Cardiac fibroblast (primary cell): ENCODE data around the gene SLC5A1.
"Not testable (repeated sequence)": the region's sequence is repeated elsewhere in the genome, so short reads cannot be mapped to it uniquely, and the experiment has no call there.

Source experiments
- DNase-seq, 2 donors: peaks; one replicate each; pipeline versions ENCODE4 v3.0.0 to v3.0.0-alpha.2; 2010; ENCODE audit warnings: low read depth in 2 of 2
- H3K4me3 ChIP-seq, 2 donors: replicated peaks in 1 of 2; 1 replicate in 1 of 2; 2 replicates in 1 of 2; pipeline ENCODE4 v1.5.1; 2011; ENCODE audit warnings: low read depth in 2 of 2, low read length in 2 of 2, mild to moderate bottlenecking in 2 of 2, moderate library complexity in 1 of 2
- TF ChIP-seq, protein P1 (sequence below): IDR thresholded peaks from one replicate; pipeline ENCODE4 v1.5.1; 2011; ENCODE audit warnings: low read depth, mild to moderate bottlenecking, low read length, inconsistent platforms

Gene SLC5A1

DNA sequence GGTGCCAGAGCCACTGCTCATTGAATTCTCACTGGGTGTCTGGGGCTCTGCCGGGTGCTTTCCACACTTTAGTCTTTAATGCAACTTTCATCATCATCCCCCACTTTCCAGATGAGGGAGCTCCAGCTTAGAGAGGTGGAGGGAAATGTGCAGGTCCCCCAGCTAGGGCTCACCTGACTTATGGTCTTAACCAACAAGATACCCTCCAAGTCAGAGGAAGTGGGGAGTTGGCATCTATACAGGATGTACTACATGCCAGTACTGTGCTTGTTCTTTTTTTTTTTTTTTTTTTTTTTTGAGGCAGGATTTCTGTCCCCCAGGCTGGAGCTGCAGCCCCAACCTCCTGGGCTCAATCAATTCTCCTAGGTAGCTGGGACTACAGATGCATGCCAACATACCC is 89.7 kb downstream of the SLC5A1 start:
- no peak overlapping the region for H3K4me3 ChIP-seq
- DNase-seq: no peak
- TF ChIP-seq, protein P1, sequence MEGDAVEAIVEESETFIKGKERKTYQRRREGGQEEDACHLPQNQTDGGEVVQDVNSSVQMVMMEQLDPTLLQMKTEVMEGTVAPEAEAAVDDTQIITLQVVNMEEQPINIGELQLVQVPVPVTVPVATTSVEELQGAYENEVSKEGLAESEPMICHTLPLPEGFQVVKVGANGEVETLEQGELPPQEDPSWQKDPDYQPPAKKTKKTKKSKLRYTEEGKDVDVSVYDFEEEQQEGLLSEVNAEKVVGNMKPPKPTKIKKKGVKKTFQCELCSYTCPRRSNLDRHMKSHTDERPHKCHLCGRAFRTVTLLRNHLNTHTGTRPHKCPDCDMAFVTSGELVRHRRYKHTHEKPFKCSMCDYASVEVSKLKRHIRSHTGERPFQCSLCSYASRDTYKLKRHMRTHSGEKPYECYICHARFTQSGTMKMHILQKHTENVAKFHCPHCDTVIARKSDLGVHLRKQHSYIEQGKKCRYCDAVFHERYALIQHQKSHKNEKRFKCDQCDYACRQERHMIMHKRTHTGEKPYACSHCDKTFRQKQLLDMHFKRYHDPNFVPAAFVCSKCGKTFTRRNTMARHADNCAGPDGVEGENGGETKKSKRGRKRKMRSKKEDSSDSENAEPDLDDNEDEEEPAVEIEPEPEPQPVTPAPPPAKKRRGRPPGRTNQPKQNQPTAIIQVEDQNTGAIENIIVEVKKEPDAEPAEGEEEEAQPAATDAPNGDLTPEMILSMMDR: no peak

DNA sequence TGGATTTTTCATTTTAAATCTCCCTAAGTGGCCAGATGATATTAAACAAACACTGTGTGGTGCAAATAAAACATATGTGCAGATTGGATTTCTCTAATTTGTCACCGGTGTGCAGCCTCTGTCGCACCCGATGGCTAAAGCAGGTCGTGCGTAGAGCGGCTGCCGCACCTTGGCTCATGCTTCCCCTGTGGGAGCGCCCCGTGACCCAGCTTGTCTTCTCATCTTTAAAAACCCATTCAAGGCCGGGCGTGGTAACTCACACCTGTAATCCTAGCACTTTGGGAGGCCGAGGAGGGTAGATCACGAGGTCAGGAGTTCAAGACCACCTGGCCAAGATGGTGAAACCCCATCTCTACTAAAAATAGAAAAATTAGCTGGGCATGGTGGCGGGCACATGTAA is 91.7 kb downstream of the SLC5A1 start:
- not testable (repeated sequence) for DNase-seq, H3K4me3 ChIP-seq

DNA sequence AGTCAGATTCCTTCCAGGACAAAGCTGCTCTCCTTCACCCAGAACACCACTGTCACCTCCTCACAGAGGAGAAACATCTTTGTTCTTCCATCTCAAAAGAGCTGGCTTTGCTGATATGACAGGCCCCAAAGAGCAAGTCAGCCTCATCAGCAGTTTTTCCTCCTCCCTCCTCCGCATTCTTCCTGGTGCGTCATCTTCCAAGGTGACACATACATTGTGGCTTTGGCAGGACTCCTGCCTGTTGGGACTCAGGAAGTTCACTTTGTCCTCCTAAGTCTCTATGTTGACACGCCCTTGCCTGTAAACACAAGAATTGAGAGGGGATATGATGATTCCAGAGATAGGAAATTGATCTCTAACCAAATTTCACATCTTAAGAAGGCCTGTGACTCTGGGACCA is 92.9 kb downstream of the SLC5A1 start:
- not testable (repeated sequence) for H3K4me3 ChIP-seq
- DNase-seq: peak; percentile 25 to 83

DNA sequence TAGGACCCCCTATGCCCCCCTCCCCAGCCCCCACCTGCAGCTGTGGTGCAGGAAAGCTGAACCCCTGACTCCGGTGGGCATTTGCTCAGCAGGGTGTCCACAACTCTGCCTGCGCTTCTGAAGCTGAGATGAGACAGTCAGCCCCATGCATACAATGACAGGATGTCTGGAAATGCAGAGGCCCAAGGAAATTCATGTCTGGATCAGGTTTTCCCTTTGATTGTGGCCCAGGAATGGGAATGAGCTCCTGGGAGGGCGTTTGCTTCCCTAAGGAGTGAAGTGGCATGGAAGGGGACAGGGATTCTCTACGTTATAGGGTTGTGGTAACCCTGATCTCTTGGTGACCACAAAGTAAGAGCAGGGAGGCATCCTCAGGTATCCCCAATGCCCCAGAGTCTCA is 93.8 kb downstream of the SLC5A1 start:
- not testable (repeated sequence) for DNase-seq

GRCh38 chr22:32137731-32138324 is 94.8 kb downstream of the SLC5A1 start:
- not testable (repeated sequence) for H3K4me3 ChIP-seq, DNase-seq

More for the DNA sequence above, 93.8 kb downstream of the SLC5A1 start:
- H3K4me3 ChIP-seq: not testable (repeated sequence)

- not testable (repeated sequence) for DNase-seq, H3K4me3 ChIP-seq
These were observed 95.5 kb downstream of the SLC5A1 start for GRCh38 chr22:32138576-32138975.

DNA sequence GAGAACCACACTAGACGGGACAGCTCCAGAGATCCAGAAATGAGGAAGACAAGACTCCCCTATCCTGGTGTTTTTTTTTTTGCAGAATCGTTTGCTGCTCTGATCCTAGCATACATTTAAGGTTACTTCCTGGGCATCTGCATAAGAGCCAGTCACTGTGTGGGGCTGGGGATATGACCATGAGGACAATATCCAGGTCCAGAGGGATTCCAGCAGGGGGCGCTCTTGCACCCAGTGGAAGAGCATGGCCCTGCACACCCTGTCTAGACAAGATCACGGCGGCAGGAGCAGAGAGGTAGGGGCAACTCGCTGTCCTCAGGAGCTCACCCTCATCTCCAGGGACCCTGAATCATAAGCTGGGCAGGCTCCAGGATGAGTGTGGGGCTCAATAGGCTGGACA is 97.6 kb downstream of the SLC5A1 start:
- TF ChIP-seq, protein P1: peak; percentile 18
- H3K4me3 ChIP-seq, DNase-seq: not testable (repeated sequence)

- H3K4me3 ChIP-seq: no peak overlapping the region
- TF ChIP-seq, protein P1: no peak
- DNase-seq: no peak
These were observed 99.5 kb downstream of the SLC5A1 start for GRCh38 chr22:32142600-32142999.

GRCh38 chr22:32144496-32145274 is 101.6 kb downstream of the SLC5A1 start:
- TF ChIP-seq, protein P1: no peak
- no peak overlapping the region for H3K4me3 ChIP-seq
- no peak for DNase-seq

- not testable (repeated sequence) for H3K4me3 ChIP-seq, DNase-seq
These were observed 104.1 kb downstream of the SLC5A1 start for GRCh38 chr22:32147128-32147527.

DNA sequence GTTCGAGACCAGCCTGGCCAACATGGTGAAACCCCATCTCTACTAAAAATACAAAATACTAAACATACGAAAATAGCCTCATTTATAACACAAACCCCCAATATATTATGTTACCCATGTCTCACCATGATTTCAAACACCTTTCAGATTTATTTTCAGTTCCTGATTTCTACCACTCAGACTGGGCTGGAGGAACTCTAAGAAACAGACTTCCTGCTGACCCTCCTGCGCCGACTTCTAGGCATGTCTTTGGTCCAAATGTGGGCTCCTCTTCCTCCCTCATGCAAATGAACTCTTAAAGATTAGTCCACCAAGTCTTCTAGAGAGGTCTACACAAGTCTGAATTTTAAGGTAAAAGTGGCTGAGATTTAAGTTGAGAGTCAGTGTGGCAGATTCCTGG is 105.3 kb downstream of the SLC5A1 start:
- not testable (repeated sequence) for DNase-seq, H3K4me3 ChIP-seq

DNA sequence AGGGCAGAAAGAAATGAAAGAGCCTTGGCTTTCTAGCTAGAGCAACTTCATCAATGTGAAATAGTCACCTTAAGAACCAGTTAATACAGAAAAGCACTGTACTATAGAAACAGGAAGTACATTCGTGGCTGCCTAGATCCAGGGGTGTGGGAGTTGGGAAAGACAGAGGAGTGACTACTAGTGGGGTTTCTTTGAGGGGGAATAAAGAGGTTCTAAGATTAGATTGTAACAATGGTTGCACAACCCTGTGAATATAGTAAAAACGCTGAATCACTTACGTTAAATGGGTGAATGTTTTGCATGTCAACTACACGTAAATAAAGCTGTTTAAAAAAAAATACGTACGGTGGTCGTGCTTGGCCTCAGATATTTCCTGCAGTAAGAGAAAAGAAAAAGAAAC is 107.6 kb downstream of the SLC5A1 start:
- not testable (repeated sequence) for DNase-seq, H3K4me3 ChIP-seq

DNA sequence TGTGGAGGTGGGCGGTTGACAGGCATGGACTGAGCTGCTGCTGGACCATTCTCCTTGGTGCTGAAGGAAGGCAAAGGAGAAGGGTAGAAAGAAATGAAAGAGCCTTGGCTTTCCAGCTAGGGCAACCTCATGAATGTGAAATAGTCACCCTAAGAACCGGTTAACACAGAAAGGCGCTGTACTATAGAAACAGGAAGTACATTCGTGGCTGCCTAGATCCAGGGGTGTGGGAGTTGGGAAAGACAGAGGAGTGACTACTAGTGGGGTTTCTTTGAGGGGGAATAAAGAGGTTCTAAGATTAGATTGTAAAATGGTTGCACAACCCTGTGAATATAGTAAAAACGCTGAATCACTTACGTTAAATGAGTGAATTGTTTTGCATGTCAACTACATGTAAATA is 108.6 kb downstream of the SLC5A1 start:
- DNase-seq, H3K4me3 ChIP-seq: not testable (repeated sequence)

DNA sequence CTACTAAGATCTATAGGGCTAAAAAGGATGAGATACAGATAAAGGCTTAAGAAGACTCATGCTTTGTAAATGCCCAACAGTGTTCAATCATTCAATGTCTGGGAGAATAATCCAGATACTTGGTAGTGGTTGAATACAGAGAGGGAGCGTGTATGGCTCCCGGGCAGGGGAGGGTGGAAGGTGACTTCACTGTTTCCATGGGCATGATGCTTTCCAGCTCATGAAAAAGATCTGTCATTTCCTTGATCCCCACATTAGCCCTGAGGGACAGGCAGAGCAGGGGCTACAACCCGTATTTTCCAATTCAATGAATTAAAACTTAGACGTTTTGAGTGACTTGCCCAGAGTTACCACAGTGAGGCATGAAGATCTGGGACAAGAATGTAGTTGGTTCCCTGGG is 111.7 kb downstream of the SLC5A1 start:
- not testable (repeated sequence) for DNase-seq

More for the DNA sequence above, 111.7 kb downstream of the SLC5A1 start:
- not testable (repeated sequence) for H3K4me3 ChIP-seq
